D721Med (cell line): ENCODE measurements around the gene KLHDC8B.

ENCODE experiments used
- DNase-seq: peaks from one replicate; pipeline ENCODE4 v3.0.0; 2011; ENCODE audit warnings: low spot score; ENCODE audit not compliant: insufficient read length
- FAIRE-seq: peaks from 2 replicates; lab custom pipeline; 2011; peaks lifted over from hg19 to GRCh38; lab: Jason Lieb, UNC
- TF ChIP-seq, protein P1 (sequence below): IDR thresholded peaks from 2 replicates; pipeline ENCODE4 v1.5.1; 2012; ENCODE audit warnings: mild to moderate bottlenecking, control low read depth; ENCODE audit not compliant: insufficient read depth; ENCODE audit errors: missing control alignments

KLHDC8B gene

DNA sequence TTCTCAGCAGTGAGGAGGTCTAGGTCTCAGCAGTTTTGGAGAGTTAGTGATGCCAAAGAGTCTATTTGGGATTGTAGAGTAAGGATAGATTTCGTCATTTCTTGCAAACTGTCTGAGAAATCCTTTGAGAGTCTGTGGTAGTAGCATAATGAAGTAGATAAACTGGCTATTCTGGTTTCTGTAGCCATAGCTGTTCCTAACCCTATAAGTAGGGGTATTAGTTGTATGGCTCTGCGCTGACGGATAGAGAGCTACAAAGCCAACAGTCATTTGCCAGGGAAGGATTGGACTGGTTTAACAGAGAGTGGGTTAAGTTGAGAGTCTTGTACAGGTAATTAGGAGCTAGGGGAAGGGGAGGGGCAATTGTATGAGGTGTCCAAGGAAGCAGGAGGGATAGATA lies 50.6 kb downstream of the KLHDC8B start:
- TF ChIP-seq, protein P1, sequence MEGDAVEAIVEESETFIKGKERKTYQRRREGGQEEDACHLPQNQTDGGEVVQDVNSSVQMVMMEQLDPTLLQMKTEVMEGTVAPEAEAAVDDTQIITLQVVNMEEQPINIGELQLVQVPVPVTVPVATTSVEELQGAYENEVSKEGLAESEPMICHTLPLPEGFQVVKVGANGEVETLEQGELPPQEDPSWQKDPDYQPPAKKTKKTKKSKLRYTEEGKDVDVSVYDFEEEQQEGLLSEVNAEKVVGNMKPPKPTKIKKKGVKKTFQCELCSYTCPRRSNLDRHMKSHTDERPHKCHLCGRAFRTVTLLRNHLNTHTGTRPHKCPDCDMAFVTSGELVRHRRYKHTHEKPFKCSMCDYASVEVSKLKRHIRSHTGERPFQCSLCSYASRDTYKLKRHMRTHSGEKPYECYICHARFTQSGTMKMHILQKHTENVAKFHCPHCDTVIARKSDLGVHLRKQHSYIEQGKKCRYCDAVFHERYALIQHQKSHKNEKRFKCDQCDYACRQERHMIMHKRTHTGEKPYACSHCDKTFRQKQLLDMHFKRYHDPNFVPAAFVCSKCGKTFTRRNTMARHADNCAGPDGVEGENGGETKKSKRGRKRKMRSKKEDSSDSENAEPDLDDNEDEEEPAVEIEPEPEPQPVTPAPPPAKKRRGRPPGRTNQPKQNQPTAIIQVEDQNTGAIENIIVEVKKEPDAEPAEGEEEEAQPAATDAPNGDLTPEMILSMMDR, result no peak
- no peak for FAIRE-seq
- DNase-seq, result no peak
